Urothelium cell line (cell line): ENCODE measurements around the gene PPP1R11.
"Not testable (repeated sequence)": the region's sequence is repeated elsewhere in the genome, so short reads cannot be mapped to it uniquely, and the experiment has no call there.

ENCODE experiments used
- DNase-seq: peaks from one replicate; pipeline ENCODE4 v3.0.0; 2011; ENCODE audit warnings: low spot score, mixed read lengths
- FAIRE-seq: peaks from 2 replicates; lab custom pipeline; 2011; peaks lifted over from hg19 to GRCh38; lab: Jason Lieb, UNC

PPP1R11 gene, protein sequence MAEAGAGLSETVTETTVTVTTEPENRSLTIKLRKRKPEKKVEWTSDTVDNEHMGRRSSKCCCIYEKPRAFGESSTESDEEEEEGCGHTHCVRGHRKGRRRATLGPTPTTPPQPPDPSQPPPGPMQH

GRCh38 chr6:30066577-30067459, at the start of gene PPP1R11:
Gene PPP1R11 (plus strand): TSS chr6:30067198. CDS start chr6:30067411, 213 bp downstream.
- FAIRE-seq (peak; percentile 68), DNase-seq (peak; percentile 98)

- FAIRE-seq (no peak), DNase-seq (no peak)
Measured at GRCh38 chr6:30019819-30020218, 47.2 kb upstream of the PPP1R11 start.

DNA sequence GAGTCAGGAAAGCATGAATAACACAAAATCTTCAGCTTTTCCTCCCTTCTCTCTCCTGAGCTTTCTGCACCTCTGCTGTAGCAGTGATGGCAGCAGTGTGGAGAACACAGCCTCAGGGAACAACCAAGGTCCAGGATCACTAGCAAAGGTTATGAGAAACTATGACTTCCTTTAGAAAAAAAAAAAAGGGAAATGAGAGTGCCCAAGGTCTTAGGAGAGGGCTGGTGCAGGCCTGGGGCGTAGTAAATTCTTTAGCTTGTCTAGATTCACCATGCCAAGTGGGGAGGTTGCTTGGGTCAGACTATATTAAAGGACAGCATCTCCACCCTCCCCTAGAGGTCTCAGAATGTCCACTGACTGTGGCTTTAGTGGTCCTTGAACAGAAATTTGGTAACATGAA, 46.4 kb upstream of the PPP1R11 start:
- DNase-seq = no peak
- FAIRE-seq = no peak

DNA sequence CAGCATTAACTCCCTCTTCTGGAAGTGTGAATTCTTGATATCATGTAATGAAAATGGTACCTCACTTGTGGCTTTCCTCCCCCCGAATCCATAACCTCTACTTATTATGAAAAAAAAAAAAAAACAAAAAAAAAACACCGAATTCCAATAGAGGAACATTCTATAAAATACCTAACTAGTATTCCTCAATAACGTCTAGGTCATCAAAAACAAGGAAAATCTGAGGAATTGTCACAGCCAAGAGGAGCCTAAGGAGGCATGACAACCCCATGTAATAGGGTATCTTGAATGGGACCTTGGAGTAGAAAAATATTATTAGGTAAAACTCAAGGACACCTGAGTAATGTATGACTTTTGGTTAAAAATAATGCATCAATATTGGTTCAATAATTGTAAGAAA, 44.8 kb upstream of the PPP1R11 start:
- DNase-seq = no peak
- FAIRE-seq = no peak

DNA sequence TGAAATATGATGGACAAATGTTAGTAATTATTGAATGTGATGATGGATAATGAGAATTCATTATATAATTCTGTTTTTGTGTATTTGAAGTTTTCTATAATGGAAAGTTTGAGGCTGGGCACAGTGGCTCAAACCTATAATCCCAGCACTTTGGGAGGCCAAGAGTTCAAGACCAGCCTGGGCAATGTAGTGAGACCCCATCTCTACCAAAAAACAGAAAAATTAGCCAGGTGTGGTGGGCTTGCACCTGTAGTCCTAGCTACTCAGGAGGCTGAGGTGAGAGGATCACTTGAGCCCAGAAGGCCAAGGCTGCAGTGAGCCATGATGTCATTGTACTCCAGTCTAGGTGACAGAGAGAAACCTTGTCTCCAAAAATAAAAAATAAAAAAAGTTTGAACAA, 44.3 kb upstream of the PPP1R11 start:
- not testable (repeated sequence) for FAIRE-seq

DNA sequence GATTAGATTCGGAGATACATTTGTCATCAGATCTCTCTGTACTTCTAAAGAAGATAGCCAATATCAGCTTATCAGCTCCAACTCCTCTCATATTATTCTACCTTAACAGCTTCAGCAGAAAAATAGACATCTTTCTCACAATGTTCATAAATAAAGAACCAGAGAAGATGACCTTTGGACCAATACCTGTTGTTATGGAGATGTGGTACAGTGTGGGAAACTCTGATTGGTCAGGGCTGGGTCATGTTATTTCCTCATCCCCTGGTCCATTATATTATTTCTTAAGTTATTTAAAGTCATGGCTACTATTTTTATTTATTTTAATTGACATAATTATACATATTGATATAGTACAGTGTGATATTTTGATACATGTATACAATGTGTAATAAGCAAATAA, 41.8 kb upstream of the PPP1R11 start:
- FAIRE-seq (no peak), DNase-seq (no peak)

More for the DNA sequence above, 44.3 kb upstream of the PPP1R11 start:
- DNase-seq = not testable (repeated sequence)

DNA sequence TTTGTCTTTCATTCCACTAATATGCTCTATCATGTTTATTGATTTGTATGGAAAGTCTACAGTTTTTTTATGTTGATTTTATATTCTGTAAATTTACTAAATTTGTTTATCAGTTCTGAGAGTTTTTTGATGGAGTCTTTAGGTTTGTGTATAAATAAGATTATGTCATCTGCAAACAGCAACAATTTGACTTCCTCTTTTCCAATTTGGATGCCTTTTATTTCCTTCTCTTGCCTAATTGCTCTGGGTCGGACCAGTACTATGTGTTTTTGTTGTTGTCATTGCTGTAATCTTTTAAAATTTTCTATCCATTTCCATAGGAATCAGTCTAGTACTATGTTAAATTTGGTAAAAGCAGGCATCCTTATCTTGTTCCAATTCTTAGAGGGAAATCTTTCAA, 37.4 kb upstream of the PPP1R11 start:
- no peak for DNase-seq
- FAIRE-seq = no peak

DNA sequence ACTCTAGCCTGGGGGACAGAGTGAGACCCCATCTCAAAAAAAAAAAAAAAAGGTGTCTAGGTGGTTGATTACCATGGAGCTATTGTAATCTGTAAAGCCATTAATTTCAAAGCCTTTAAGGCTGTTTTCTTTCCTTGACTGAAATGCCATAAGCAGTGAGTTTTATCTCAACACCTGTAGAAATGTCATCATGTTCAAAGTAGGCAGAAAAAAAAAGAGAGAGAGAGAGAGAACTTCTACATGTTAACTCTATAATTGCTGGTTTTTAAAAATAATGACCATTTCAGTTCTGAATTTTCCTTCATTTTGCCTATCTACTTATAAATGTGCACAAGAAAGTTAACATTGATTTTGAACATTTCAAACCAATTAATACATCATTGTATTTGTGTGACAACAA, 35.6 kb upstream of the PPP1R11 start:
- no peak for DNase-seq
- FAIRE-seq = no peak

GRCh38 chr6:30033440-30033839, 33.6 kb upstream of the PPP1R11 start:
- DNase-seq, FAIRE-seq: not testable (repeated sequence)

GRCh38 chr6:30035784-30036183, 31.2 kb upstream of the PPP1R11 start:
- FAIRE-seq = no peak

GRCh38 chr6:30037182-30037788, 29.7 kb upstream of the PPP1R11 start:
- peak; percentile 20 for FAIRE-seq
- peak; percentile 48 for DNase-seq

More at GRCh38 chr6:30035784-30036183, 31.2 kb upstream of the PPP1R11 start:
- no peak for DNase-seq

DNA sequence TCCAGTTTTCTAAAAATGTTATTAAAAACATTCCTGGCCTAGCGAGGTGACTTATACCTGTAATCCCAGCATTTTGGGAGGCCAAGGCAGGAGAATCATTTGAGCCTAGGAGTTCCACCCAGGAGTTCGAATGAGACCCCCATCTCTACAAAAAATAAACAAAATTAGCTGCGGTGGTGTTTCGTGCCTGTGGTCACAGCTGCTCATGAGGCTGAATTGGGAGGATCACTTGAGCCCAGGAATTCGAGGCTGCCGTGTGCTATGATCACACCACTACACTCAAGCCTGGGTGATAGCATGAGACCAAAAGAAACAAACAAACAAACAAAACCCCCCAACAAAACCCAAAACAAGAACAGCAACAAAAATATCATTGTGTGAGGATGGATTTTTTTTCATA, 25.8 kb upstream of the PPP1R11 start:
- FAIRE-seq (no peak), DNase-seq (no peak)

GRCh38 chr6:30041821-30042220, 25.2 kb upstream of the PPP1R11 start:
- DNase-seq = no peak
- FAIRE-seq = no peak

- DNase-seq = no peak
- no peak for FAIRE-seq
Measured at GRCh38 chr6:30042476-30042875, 24.5 kb upstream of the PPP1R11 start.

GRCh38 chr6:30042914-30043313, 24.1 kb upstream of the PPP1R11 start:
- no peak for FAIRE-seq

GRCh38 chr6:30043744-30044143, 23.3 kb upstream of the PPP1R11 start:
- DNase-seq (no peak), FAIRE-seq (no peak)

More at GRCh38 chr6:30042914-30043313, 24.1 kb upstream of the PPP1R11 start:
- DNase-seq = no peak

DNA sequence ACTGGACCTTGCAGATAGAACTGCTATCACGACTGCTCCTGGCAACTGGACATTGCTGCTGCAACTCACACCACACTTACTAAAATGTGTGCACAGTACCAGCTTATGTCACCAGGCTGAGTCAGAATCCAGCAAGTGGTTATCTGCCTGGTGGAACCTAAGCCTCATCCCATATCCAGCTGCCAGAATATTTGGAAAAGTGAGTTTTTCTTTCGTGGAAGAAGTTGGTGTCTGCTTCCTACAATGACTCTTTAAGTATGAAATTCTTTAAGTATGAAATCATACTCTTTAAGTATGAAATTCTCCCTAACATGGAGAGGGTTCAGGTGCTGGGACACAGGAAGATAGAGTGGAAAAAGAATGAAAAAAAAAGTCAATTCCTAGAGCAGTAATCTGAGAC, 22.4 kb upstream of the PPP1R11 start:
- no peak for FAIRE-seq
- peak; percentile 30 for DNase-seq

DNA sequence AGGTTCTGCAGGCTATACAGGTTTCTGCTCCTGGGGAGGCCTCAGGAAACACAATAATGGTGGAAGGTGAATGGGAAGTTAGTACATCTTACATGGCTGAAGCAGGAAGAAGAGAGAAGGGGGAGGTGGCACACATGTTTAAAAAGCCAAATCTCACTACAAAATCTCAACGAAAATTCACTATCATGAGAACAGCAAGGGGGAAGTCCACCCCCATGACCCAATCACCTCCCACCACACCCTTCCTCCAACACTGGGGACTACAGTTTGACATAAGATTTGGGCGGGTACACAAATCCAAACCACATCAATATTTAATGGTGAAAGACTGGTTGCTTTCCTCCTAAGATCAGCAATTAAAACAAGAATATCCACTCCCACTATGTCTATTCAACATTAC, 19.8 kb upstream of the PPP1R11 start:
- DNase-seq (no peak), FAIRE-seq (no peak)

DNA sequence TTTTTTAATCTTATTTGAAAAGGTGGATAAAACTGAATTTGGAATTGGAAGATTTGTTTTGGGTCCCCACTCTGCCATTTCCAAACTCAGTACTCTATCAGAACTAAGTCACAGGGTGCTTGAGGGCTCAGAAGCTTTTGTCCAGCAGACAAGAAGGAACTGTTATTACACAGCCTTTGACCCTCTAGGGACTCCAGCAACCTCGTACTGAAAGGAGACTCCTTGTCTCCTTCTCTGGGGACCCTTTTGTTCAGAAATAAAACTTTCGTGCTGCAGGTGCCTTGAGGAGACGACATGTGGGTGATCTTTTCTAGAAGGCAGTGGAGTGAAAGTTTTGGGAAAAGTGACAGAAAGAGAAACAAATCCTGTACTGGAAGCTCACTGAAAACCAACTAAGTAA, 13.3 kb upstream of the PPP1R11 start:
- FAIRE-seq (no peak), DNase-seq (no peak)

DNA sequence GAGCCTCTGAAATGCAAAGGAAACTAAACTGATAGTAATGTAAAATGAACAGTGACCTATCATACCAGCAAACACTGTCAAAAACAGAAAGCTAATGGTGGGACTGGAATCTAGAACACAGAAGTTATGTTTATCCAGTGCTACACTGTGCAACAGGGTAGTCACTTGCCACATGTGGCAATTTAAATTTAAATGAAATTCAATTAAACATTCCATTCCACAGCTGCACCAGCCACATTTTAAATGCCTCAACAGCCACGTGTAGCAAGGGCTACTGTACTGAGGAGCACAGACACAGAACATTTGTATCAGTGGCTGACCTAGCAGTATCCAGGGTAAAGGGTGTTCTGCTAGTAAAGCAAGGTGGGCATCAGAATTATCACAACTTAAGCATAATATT, 11.5 kb upstream of the PPP1R11 start:
- no peak for DNase-seq
- FAIRE-seq = peak; percentile 40

DNA sequence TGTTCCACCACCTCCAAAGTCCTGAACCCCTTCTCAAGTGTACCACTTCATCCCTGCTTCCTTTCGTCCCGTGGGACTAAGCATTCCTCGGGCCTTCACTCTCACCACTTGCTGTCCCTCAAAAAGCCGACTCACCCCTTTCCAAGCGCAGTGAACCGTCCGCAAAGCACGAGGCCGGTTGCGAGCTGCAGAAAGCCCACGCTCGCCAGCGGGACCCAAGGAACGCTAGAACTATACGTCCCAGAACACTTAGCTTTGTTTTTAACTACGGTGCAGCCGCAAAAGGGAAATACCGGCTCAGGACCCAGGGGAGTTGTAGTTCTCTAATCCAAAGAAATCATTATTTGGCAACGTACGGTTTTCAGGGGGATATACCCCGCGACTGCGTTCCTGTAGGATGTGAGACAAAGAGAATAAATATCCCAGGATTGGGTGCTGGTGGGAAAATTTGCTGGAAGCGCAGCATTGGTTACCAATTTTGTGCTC, 6.3 kb upstream of the PPP1R11 start:
- FAIRE-seq (no peak), DNase-seq (peak; percentile 18)
